ENCODE data around the gene TFAP2E. TPM values are rescaled to one million over a fixed set of nuclear protein-coding genes. Genes with fewer than 3 reads are reported as not detected.

The TFAP2E gene
- total RNA-seq, 2 donors from 2014 or later = 0.62 to 0.66 TPM

DNA sequence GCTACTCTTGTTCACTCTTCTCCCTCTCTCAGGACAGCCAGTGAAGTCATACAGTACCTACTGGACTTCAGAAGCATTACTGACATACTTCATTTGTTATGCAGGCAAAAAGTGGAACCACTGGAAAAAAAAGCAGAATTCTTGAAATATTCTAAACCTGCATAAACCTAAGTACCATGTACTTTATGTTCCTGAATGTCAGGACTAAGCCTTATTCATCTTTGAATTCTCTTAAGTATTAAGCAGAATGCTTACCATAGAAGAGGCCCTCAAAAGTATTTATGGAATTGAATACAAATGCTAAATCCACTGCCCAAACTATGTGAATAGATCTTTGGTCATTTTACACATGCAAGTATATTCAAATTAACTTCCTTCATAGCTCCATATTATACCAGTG, 60.4 kb downstream of the TFAP2E start:
- TF ChIP-seq CTCF (conservative IDR thresholded peaks at IDR 0.05) = no peak
- Mint-ChIP-seq H3K4me3 (no peak overlapping the region), H3K36me3 (ENCODE audit: low read depth) (peaks cover 62% of the 10 kb centered on the region), H3K27me3 (ENCODE audit: insufficient read depth) (no peaks in the 10 kb centered on the region), H3K27ac (no peak overlapping the region), H3K4me1 (peaks cover 12% of the 10 kb centered on the region), H3K9me3 (no peaks in the 10 kb centered on the region)
- Histone ChIP-seq H3K36me3 (ENCODE audit: control insufficient read depth, insufficient read depth, low read length) (peaks cover 79% of the 10 kb centered on the region), H3K9ac (ENCODE audit: extremely low read depth, low read length, poor library complexity, severe bottlenecking) (no peak overlapping the region), H3K4me1 (ENCODE audit: control insufficient read depth, insufficient read depth, low read length) (no peaks in the 10 kb centered on the region), H3K4me3 (ENCODE audit: low read length) (no peak overlapping the region), H3K27me3 (ENCODE audit: control insufficient read depth, insufficient read depth, low read length, poor library complexity, severe bottlenecking) (no peaks in the 10 kb centered on the region), H3K9me3 (ENCODE audit: control insufficient read depth, low read length) (peaks cover 7% of the 10 kb centered on the region), H3K27ac (ENCODE audit: low read depth, low read length) (no peak overlapping the region)
- no peak for DNase-seq

- peaks cover 49% of the 10 kb centered on the region for H3K36me3 ChIP-seq (ENCODE audit: control insufficient read depth, insufficient read depth, low read length)
- H3K4me1 ChIP-seq (ENCODE audit: control insufficient read depth, insufficient read depth, low read length) = no peaks in the 10 kb centered on the region
- H3K27me3 ChIP-seq (ENCODE audit: control insufficient read depth, insufficient read depth, low read length, poor library complexity, severe bottlenecking) = no peaks in the 10 kb centered on the region
- Mint-ChIP-seq H3K4me3 (no peak overlapping the region), H3K27ac (peak overlapping the region; percentile 42), H3K9me3 (peaks cover 9% of the 10 kb centered on the region), H3K27me3 (ENCODE audit: insufficient read depth) (no peaks in the 10 kb centered on the region), H3K4me1 (peaks cover 14% of the 10 kb centered on the region), H3K36me3 (ENCODE audit: low read depth) (peaks cover 39% of the 10 kb centered on the region)
- 19% methylated on average over 1 of the region's 1 CpG; no CpG with 5 or more reads in 1 of the 2 experiments for WGBS, 2 experiments (ENCODE audit: insufficient coverage in 1 of 2, insufficient read length in 1 of 2)
- no peak overlapping the region for H3K4me3 ChIP-seq (ENCODE audit: low read length)
- DNase-seq = no peak
- no peak overlapping the region for H3K27ac ChIP-seq (ENCODE audit: low read depth, low read length)
- H3K9ac ChIP-seq (ENCODE audit: extremely low read depth, low read length, poor library complexity, severe bottlenecking) = no peak overlapping the region
- no peak for TF ChIP-seq CTCF (conservative IDR thresholded peaks at IDR 0.05)
- peaks cover 7% of the 10 kb centered on the region for H3K9me3 ChIP-seq (ENCODE audit: control insufficient read depth, low read length)
These were observed 64.3 kb downstream of the TFAP2E start for GRCh38 chr1:35637401-35637809.

DNA sequence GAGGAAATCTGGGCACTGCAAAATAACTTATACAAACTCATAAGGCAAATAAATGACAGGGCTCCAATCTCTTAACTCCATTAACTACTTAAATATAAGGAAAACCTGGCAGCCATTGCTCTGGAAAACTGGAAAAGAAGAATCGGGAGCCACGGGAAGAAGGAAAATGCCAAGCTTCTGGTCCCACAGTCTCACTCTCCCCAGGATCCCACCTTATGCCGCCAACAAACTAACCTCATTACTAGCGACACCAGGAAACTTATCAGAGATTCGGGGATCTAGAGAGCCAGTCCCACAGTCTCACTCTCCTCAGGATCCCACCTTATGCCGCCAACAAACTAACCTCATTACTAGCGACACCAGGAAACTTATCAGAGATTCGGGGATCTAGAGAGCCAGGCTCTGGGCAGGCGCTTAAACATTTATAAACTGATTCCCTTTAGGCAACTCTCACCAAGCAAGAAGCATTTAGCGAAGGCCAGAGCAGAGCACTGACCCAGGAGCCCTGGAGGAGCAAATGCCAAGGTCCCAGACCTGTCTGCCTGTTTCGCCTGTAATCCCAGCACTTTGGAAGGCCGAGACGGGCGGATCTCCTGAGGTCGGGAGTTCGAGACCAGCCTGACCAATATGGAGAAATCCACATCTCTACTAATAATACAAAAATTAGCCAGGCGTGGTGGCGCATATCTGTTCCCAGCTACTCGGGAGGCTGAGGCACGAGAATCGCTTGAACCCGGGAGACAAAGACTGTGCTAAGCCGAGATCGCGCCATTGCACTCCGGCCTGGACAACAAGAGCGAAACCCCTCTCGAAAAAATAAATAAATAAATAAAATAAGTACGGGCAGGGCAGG, 67.5 kb downstream of the TFAP2E start:
- Mint-ChIP-seq H3K9me3 (peaks cover 9% of the 10 kb centered on the region), H3K27me3 (ENCODE audit: insufficient read depth) (peaks cover 18% of the 10 kb centered on the region), H3K36me3 (ENCODE audit: low read depth) (peaks cover 20% of the 10 kb centered on the region), H3K27ac (peak overlapping the region; percentile 100), H3K4me3 (peak overlapping the region; percentile 98), H3K4me1 (peaks cover 14% of the 10 kb centered on the region)
- TF ChIP-seq CTCF (conservative IDR thresholded peaks at IDR 0.05) = no peak
- H3K27ac ChIP-seq (ENCODE audit: low read depth, low read length) = peak overlapping the region; percentile 66
- H3K9ac ChIP-seq (ENCODE audit: extremely low read depth, low read length, poor library complexity, severe bottlenecking) = peak overlapping the region; percentile 96
- no peak for DNase-seq
- peaks cover 26% of the 10 kb centered on the region for H3K36me3 ChIP-seq (ENCODE audit: control insufficient read depth, insufficient read depth, low read length)
- peaks cover 22% of the 10 kb centered on the region for H3K27me3 ChIP-seq (ENCODE audit: control insufficient read depth, insufficient read depth, low read length, poor library complexity, severe bottlenecking)
- 32 to 40% methylated on average over 15 to 27 of the region's 29 CpGs for WGBS, 2 experiments (ENCODE audit: insufficient coverage in 1 of 2, insufficient read length in 1 of 2)
- H3K4me3 ChIP-seq (ENCODE audit: low read length) = peak overlapping the region; percentile 97
- no peaks in the 10 kb centered on the region for H3K4me1 ChIP-seq (ENCODE audit: control insufficient read depth, insufficient read depth, low read length)
- peaks cover 7% of the 10 kb centered on the region for H3K9me3 ChIP-seq (ENCODE audit: control insufficient read depth, low read length)
